Measurements from ENCODE around the gene FAAP100. TPM values are rescaled to one million over a fixed set of nuclear protein-coding genes. Genes with fewer than 3 reads are reported as not detected.

Gene FAAP100
- polyA plus RNA-seq, 1 donor (not counting 4 experiments of a cell fraction or from before 2014, with no cell fraction given) = 3.8 TPM

DNA sequence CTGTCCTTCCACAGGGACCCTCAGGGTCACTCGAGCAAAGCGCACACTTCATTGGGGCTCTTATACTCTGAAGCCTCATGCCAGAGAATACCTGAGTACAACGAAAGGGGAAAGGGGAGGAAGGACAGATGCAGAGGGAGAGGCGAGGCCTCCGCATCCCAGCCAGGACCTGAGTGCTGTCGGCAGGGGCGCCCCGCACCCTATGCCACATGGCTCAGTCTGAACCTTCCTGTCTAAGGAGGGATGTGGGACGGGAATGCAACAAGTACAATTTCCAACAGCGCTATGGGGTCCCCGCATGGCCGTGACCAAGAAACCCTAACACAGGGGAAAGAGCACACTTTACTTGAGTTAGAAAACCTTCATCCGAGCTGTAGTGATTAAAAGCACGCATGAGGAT is 39.8 kb upstream of the FAAP100 start:
- dilution Hi-C loops (cut with MboI; ENCODE audit: extremely low pct_ligation_motif_present, low sequenced_read_pairs) = no loop called here
- no peak for TF ChIP-seq EZH2 (IDR thresholded peaks at IDR 0.05; ENCODE audit: low read length)
- TF ChIP-seq, protein P1, sequence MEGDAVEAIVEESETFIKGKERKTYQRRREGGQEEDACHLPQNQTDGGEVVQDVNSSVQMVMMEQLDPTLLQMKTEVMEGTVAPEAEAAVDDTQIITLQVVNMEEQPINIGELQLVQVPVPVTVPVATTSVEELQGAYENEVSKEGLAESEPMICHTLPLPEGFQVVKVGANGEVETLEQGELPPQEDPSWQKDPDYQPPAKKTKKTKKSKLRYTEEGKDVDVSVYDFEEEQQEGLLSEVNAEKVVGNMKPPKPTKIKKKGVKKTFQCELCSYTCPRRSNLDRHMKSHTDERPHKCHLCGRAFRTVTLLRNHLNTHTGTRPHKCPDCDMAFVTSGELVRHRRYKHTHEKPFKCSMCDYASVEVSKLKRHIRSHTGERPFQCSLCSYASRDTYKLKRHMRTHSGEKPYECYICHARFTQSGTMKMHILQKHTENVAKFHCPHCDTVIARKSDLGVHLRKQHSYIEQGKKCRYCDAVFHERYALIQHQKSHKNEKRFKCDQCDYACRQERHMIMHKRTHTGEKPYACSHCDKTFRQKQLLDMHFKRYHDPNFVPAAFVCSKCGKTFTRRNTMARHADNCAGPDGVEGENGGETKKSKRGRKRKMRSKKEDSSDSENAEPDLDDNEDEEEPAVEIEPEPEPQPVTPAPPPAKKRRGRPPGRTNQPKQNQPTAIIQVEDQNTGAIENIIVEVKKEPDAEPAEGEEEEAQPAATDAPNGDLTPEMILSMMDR (optimal IDR thresholded peaks at IDR 0.05 in 1 of 3, IDR thresholded peaks at IDR 0.05 in 1 of 3, conservative IDR thresholded peaks at IDR 0.05 in 1 of 3; ENCODE audit: extremely low read depth in 1 of 3, insufficient read depth in 2 of 3, low read length in 3 of 3) = no peak
- Histone ChIP-seq H3K9me3 (ENCODE audit: control insufficient read depth, low read depth, low read length) (no peaks in the 10 kb centered on the region), H3K4me1 (ENCODE audit: control insufficient read depth, extremely low read depth, insufficient read depth, low read length) (no peaks in the 10 kb centered on the region), H3K9ac (ENCODE audit: control insufficient read depth, extremely low read depth, insufficient read depth, low read length) (no peak overlapping the region), H3K79me2 (ENCODE audit: control insufficient read depth, insufficient read depth, low read length) (peaks cover 4% of the 10 kb centered on the region), H3K27ac (ENCODE audit: control insufficient read depth, insufficient read depth, low read length) (no peak overlapping the region), H3K36me3 (ENCODE audit: control insufficient read depth in 2 of 2, extremely low read depth in 1 of 2, insufficient read depth in 2 of 2, low read length in 2 of 2) (peaks cover 32 to 33% of the 10 kb centered on the region in 2 experiments), H4K20me1 (ENCODE audit: control insufficient read depth, extremely low read depth, insufficient read depth, low read length) (no peaks in the 10 kb centered on the region), H3K4me2 (ENCODE audit: control insufficient read depth, extremely low read depth, insufficient read depth, low read depth, low read length) (no peak overlapping the region), H3K9me1 (ENCODE audit: control insufficient read depth, extremely low read depth, insufficient read depth, low read length) (no peaks in the 10 kb centered on the region), H3K4me3 (ENCODE audit: control insufficient read depth in 2 of 3, extremely low read depth in 1 of 3, insufficient read depth in 2 of 3, low read depth in 1 of 3, low read length in 3 of 3) (no peak overlapping the region), H2AFZ (ENCODE audit: control insufficient read depth, low read length) (no peak overlapping the region), H3K27me3 (ENCODE audit: control insufficient read depth, extremely low read depth, insufficient read depth, low read length) (no peaks in the 10 kb centered on the region)
- no peak for DNase-seq (ENCODE audit: low read depth, low spot score)
- no peak for FAIRE-seq

GRCh38 chr17:81590121-81590520 is 38.0 kb upstream of the FAAP100 start:
- TF ChIP-seq, protein P1 (optimal IDR thresholded peaks at IDR 0.05 in 1 of 3, IDR thresholded peaks at IDR 0.05 in 1 of 3, conservative IDR thresholded peaks at IDR 0.05 in 1 of 3; ENCODE audit: extremely low read depth in 1 of 3, insufficient read depth in 2 of 3, low read length in 3 of 3) = no peak
- TF ChIP-seq EZH2 (IDR thresholded peaks at IDR 0.05; ENCODE audit: low read length) = no peak
- H3K9ac ChIP-seq (ENCODE audit: control insufficient read depth, extremely low read depth, insufficient read depth, low read length) = no peak overlapping the region
- no peaks in the 10 kb centered on the region for H3K27me3 ChIP-seq (ENCODE audit: control insufficient read depth, extremely low read depth, insufficient read depth, low read length)
- no peak for FAIRE-seq
- no peak overlapping the region for H3K4me3 ChIP-seq (ENCODE audit: control insufficient read depth in 2 of 3, extremely low read depth in 1 of 3, insufficient read depth in 2 of 3, low read depth in 1 of 3, low read length in 3 of 3)
- dilution Hi-C loops (cut with MboI; ENCODE audit: extremely low pct_ligation_motif_present, low sequenced_read_pairs) = no loop called here
- H3K79me2 ChIP-seq (ENCODE audit: control insufficient read depth, insufficient read depth, low read length) = peaks cover 4% of the 10 kb centered on the region
- no peaks in the 10 kb centered on the region for H4K20me1 ChIP-seq (ENCODE audit: control insufficient read depth, extremely low read depth, insufficient read depth, low read length)
- H3K4me2 ChIP-seq (ENCODE audit: control insufficient read depth, extremely low read depth, insufficient read depth, low read depth, low read length) = no peak overlapping the region
- no peak overlapping the region for H3K27ac ChIP-seq (ENCODE audit: control insufficient read depth, insufficient read depth, low read length)
- no peaks in the 10 kb centered on the region for H3K9me3 ChIP-seq (ENCODE audit: control insufficient read depth, low read depth, low read length)
- no peak overlapping the region for H2AFZ ChIP-seq (ENCODE audit: control insufficient read depth, low read length)
- H3K36me3 ChIP-seq (ENCODE audit: control insufficient read depth in 2 of 2, extremely low read depth in 1 of 2, insufficient read depth in 2 of 2, low read length in 2 of 2) = peaks cover 34 to 38% of the 10 kb centered on the region in 2 experiments
- DNase-seq (ENCODE audit: low read depth, low spot score) = no peak
- H3K9me1 ChIP-seq (ENCODE audit: control insufficient read depth, extremely low read depth, insufficient read depth, low read length) = no peaks in the 10 kb centered on the region
- no peaks in the 10 kb centered on the region for H3K4me1 ChIP-seq (ENCODE audit: control insufficient read depth, extremely low read depth, insufficient read depth, low read length)
